GM21825 (cell line): ENCODE data around the gene SPTBN2.
"Not testable (repeated sequence)": the region's sequence is repeated elsewhere in the genome, so short reads cannot be mapped to it uniquely, and the experiment has no call there.

Experiments used
- ATAC-seq: cut with Tn5 transposase; IDR thresholded peaks from one replicate; pipeline ENCODE4 v1.9.1; 2021; ENCODE audit warnings: mild to moderate bottlenecking, moderate library complexity; ENCODE audit not compliant: unreplicated experiment

SPTBN2 gene

DNA sequence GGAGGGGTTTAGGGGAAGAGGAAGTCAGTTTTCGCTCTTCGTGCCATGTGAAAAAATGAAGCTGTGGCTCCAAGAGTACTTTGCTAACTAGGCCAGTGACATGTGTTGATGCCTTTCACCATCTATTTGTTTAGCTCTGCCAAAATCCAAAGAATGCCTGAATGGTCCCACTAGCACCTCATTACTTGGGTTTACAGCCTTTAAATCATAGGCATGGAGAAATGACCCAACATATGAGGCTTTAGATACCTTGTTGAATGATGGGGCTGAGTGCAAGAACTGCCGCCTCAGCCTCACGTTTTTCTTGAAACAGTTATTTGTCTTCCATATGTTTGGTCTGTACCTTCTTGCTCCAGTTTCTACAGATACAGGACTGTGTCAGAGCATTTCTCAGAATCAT, 82.2 kb downstream of the SPTBN2 start:
- no peak for ATAC-seq

DNA sequence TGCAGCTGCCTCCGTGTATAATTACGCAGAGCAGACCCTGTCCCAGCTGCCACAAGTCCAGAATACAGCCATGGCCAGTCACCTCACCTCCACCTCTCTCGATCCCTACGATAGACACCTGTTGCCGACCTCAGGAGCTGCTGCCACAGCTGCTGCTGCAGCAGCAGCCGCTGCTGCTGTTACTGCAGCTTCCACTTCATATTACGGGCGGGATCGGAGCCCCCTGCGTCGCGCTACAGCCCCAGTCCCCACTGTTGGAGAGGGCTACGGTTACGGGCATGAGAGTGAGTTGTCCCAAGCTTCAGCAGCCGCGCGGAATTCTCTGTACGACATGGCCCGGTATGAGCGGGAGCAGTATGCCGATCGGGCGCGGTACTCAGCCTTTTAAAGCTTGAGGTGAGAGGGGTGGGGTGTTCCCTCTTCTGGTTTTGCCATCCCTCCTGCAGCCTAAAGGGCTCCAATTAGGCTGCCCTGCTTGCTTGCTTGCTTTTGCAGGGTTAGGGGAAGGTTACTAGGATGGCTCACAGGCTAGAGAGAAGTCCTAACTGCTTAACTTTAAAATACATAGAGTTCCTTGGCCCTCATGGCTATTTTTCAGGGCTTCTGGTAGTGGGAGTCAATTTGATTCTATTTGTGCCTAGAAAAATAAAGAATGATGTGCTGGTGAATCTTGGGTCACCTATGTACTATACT, 85.1 kb downstream of the SPTBN2 start:
- no peak for ATAC-seq

GRCh38 chr11:66641834-66642233, 87.2 kb downstream of the SPTBN2 start:
- no peak for ATAC-seq

- ATAC-seq: not testable (repeated sequence)
Observed at GRCh38 chr11:66639814-66640340, 89.1 kb downstream of the SPTBN2 start.

GRCh38 chr11:66639066-66639813, 89.8 kb downstream of the SPTBN2 start:
- no peak for ATAC-seq

GRCh38 chr11:66638177-66639065, 90.6 kb downstream of the SPTBN2 start, which contains the start of gene RBM4:
RBM4 (plus strand) TSS chr11:66638703; CDS start chr11:66639712, 1,009 bp downstream.
- ATAC-seq: peak; percentile 91

DNA sequence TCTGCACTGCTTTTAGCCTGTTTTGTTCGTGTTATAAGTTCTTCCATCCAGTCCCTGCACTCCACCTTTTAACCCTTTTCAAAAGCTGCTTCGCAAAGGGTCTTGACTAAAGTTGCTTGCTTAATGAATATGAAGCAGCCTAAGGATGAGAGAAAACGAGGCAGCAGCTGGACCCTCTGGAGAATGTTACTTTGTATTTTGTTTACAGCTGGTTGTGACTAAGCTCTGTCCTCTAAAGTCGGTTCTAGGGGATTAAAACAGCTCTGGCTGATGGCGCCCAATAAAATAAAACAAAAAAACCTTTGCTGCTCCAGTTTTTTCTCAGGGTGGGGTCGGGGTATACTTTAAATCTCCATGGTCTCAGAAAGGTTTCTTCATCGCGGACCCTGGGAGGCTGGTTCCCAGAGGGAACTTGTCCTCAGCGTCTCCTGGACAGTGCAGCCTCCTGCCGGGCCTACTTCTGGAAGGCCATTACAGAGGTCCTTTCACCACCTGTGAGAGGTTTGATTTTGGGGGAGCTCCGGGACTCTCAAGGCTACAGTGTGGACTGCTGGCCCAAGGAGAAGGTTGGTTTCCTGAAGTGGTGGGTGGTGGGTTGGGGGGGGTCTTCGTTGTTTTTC, 91.3 kb downstream of the SPTBN2 start:
- ATAC-seq: no peak

GRCh38 chr11:66636411-66636810, 92.6 kb downstream of the SPTBN2 start:
- ATAC-seq: no peak
